Mesenchymal stem cell (in vitro differentiated cells and primary cell): ENCODE measurements around the gene CALB2.

ENCODE experiments used
- DNase-seq: peaks from one replicate; pipeline ENCODE4 v3.0.0-alpha.2; 2013
- H2AFZ ChIP-seq: one replicate; pipeline ENCODE4 v1.6.1; 2013; ENCODE audit warnings: low read depth, mild to moderate bottlenecking, control low read depth, inconsistent platforms, low read length, moderate library complexity
- H2AK5ac ChIP-seq: 2 replicates; pipeline ENCODE4 v1.6.1; 2013; ENCODE audit warnings: low read length, moderate library complexity, mild to moderate bottlenecking, inconsistent platforms; ENCODE audit not compliant: severe bottlenecking
- H2BK120ac ChIP-seq: one replicate; pipeline ENCODE4 v1.6.1; 2013; ENCODE audit warnings: low read depth, mild to moderate bottlenecking, inconsistent platforms, low read length, moderate library complexity
- H2BK12ac ChIP-seq, 2 experiments: one replicate each; pipeline ENCODE4 v1.6.1; 2013; ENCODE audit warnings: inconsistent platforms in 2 of 2, low read length in 2 of 2, mild to moderate bottlenecking in 2 of 2, moderate library complexity in 2 of 2, control low read depth in 1 of 2
- H2BK15ac ChIP-seq: one replicate; pipeline ENCODE4 v1.6.1; 2013; ENCODE audit warnings: mild to moderate bottlenecking, low read depth, inconsistent platforms; ENCODE audit not compliant: poor library complexity, severe bottlenecking
- H2BK5ac ChIP-seq: 2 replicates; pipeline ENCODE4 v1.6.1; 2013; ENCODE audit warnings: low read depth, mild to moderate bottlenecking, low read length, control low read depth, inconsistent platforms; ENCODE audit not compliant: poor library complexity, severe bottlenecking
- H3K14ac ChIP-seq, 2 experiments: one replicate each; pipeline ENCODE4 v1.6.1; 2013; ENCODE audit warnings: inconsistent platforms in 2 of 2, low read length in 2 of 2, control low read depth in 1 of 2, mild to moderate bottlenecking in 1 of 2, moderate library complexity in 1 of 2
- H3K18ac ChIP-seq, 2 experiments: one replicate each; pipeline ENCODE4 v1.6.1; 2013; ENCODE audit warnings: inconsistent platforms in 2 of 2, low read length in 2 of 2, control low read depth in 1 of 2, low read depth in 1 of 2, mild to moderate bottlenecking in 1 of 2
- H3K23ac ChIP-seq, 2 experiments: one replicate each; pipeline ENCODE4 v1.6.1; 2013; ENCODE audit warnings: inconsistent platforms in 2 of 2, low read length in 2 of 2, mild to moderate bottlenecking in 2 of 2, moderate library complexity in 2 of 2, control low read depth in 1 of 2
- H3K27ac ChIP-seq: 2 replicates; pipeline ENCODE4 v1.5.1; 2013; ENCODE audit warnings: mild to moderate bottlenecking, moderate library complexity, low read length, control low read depth, inconsistent platforms; ENCODE audit not compliant: poor library complexity, severe bottlenecking
- H3K27me3 ChIP-seq, 2 experiments: 2 replicates each; pipeline versions ENCODE4 v1.6.1 to v1.7.0; 2013; ENCODE audit warnings: low read length in 2 of 2, mild to moderate bottlenecking in 2 of 2, moderate library complexity in 2 of 2, control low read depth in 1 of 2, inconsistent platforms in 1 of 2; ENCODE audit not compliant: control insufficient read depth in 1 of 2, insufficient read depth in 1 of 2
- H3K36me3 ChIP-seq, 2 experiments: 2 replicates each; pipeline versions ENCODE4 v1.6.1 to v1.7.0; 2013; ENCODE audit warnings: low read length in 2 of 2, control low read depth in 1 of 2, inconsistent platforms in 1 of 2, low read depth in 1 of 2, mild to moderate bottlenecking in 1 of 2; ENCODE audit not compliant: insufficient read depth in 2 of 2, control insufficient read depth in 1 of 2
- H3K4ac ChIP-seq, 2 experiments: one replicate each; pipeline ENCODE4 v1.6.1; 2013; ENCODE audit warnings: inconsistent platforms in 2 of 2, low read length in 2 of 2, mild to moderate bottlenecking in 2 of 2, moderate library complexity in 2 of 2, control low read depth in 1 of 2, low read depth in 1 of 2
- H3K4me1 ChIP-seq: 2 replicates; pipeline ENCODE4 v1.6.1; 2013; ENCODE audit warnings: low read depth, low read length, control low read depth; ENCODE audit not compliant: control insufficient read depth, insufficient read depth
- H3K4me2 ChIP-seq: 2 replicates; pipeline ENCODE4 v1.6.1; 2013; ENCODE audit warnings: low read length, mild to moderate bottlenecking, inconsistent platforms; ENCODE audit not compliant: poor library complexity, severe bottlenecking
- H3K4me3 ChIP-seq, 2 experiments: 2 replicates each; pipeline versions ENCODE4 v1.5.1 to v1.7.0; 2013; ENCODE audit warnings: low read length in 2 of 2, mild to moderate bottlenecking in 2 of 2, control low read depth in 1 of 2, low read depth in 1 of 2; ENCODE audit not compliant: insufficient read depth in 1 of 2
- H3K79me1 ChIP-seq: replicated peaks from 2 replicates; pipeline ENCODE4 v1.6.1; 2013; ENCODE audit warnings: mild to moderate bottlenecking, control low read depth, low read length, inconsistent platforms; ENCODE audit not compliant: poor library complexity, severe bottlenecking
- H3K9ac ChIP-seq: 2 replicates; pipeline ENCODE4 v1.7.0; 2013; ENCODE audit warnings: mild to moderate bottlenecking, low read length, moderate library complexity
- H3K9me3 ChIP-seq: 2 replicates; pipeline ENCODE4 v1.7.0; 2013; ENCODE audit warnings: mild to moderate bottlenecking, low read length; ENCODE audit not compliant: control insufficient read depth
- H4K8ac ChIP-seq: one replicate; pipeline ENCODE4 v1.6.1; 2013; ENCODE audit warnings: inconsistent platforms, mild to moderate bottlenecking, low read length, moderate library complexity
- H4K91ac ChIP-seq: one replicate; pipeline ENCODE4 v1.6.1; 2013; ENCODE audit warnings: mild to moderate bottlenecking, low read length, inconsistent platforms
- WGBS: methylation state at CpG from one replicate; pipeline ENCODE4 v1.1.7; 2013; ENCODE audit warnings: mixed read lengths; 5-methylcytosine and 5-hydroxymethylcytosine counted together

The CALB2 gene

DNA sequence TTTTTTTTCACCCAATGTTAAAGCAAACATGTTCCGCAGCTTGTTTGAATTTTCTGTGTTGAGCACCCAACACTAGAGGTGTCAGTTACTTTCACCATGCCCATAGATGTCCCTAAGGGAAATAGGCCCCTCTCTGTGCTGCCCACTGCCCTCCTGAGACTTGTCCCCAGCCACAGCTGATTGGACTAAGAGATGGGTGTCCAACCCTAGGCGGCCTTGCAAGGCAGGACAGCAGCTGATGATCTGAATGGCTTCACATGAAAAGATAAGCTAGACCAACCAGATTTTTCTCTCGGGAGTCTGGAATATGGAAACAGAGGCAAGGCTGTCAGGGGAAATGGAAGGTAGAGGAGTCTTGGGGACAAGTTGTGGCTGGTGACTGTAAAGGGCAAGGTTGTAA, 6.1 kb upstream of the CALB2 start:
- H3K27me3 ChIP-seq = peaks cover 31 to 56% of the 10 kb centered on the region in 2 experiments
- H3K9ac ChIP-seq = no peak overlapping the region
- H2BK12ac ChIP-seq = no peak overlapping the region
- WGBS = 90% methylated on average over 3 of the region's 3 CpGs
- no peaks in the 10 kb centered on the region for H3K36me3 ChIP-seq
- no peak for DNase-seq
- no peak overlapping the region for H2AFZ ChIP-seq
- no peak overlapping the region for H2BK120ac ChIP-seq
- no peaks in the 10 kb centered on the region for H3K79me1 ChIP-seq
- no peak overlapping the region for H4K91ac ChIP-seq
- H4K8ac ChIP-seq = no peak overlapping the region
- H3K4ac ChIP-seq = no peak overlapping the region
- no peak overlapping the region for H3K23ac ChIP-seq
- no peak overlapping the region for H2AK5ac ChIP-seq
- H3K4me1 ChIP-seq = no peaks in the 10 kb centered on the region
- no peak overlapping the region for H3K4me3 ChIP-seq
- no peak overlapping the region for H2BK5ac ChIP-seq
- H3K27ac ChIP-seq = no peak overlapping the region
- H3K18ac ChIP-seq = no peak overlapping the region
- no peak overlapping the region for H3K14ac ChIP-seq
- peaks cover 3% of the 10 kb centered on the region for H3K9me3 ChIP-seq
- H2BK15ac ChIP-seq = no peak overlapping the region
- H3K4me2 ChIP-seq = no peak overlapping the region

DNA sequence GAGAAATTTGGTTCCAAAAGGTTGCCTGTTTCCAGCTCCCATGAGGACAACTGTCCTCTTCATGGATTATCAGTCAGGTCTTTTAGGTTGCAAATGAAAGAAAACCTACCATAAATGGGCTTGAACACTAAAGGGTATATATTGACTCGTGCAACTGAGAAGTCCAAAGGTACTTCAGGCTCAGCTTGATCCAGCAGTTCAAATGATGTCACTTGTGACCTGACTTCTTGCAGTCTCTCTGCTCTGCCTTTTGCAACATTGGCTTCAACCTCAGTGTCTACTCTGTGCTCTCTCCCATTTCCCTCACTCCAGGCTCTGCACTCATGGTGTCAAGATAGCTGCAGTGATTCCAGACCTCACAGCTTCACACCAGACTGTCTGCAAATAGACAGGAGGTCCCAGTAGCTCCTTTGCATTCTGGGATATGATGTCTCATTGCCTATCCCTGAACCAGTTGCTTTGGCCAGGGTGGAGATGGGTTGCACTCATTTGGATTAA, 5.5 kb upstream of the CALB2 start:
- no peak overlapping the region for H2BK120ac ChIP-seq
- peaks cover 3% of the 10 kb centered on the region for H3K9me3 ChIP-seq
- no peak overlapping the region for H2AK5ac ChIP-seq

GRCh38 chr16:71353736-71354135, 4.8 kb upstream of the CALB2 start:
- Histone ChIP-seq H3K9ac (no peak overlapping the region), H3K9me3 (peaks cover 3% of the 10 kb centered on the region), H3K4ac (no peak overlapping the region), H3K36me3 (no peaks in the 10 kb centered on the region), H4K8ac (no peak overlapping the region), H3K4me3 (no peak overlapping the region), H2AK5ac (no peak overlapping the region), H3K14ac (no peak overlapping the region), H2BK12ac (no peak overlapping the region), H3K79me1 (no peaks in the 10 kb centered on the region), H3K4me1 (peaks cover 4% of the 10 kb centered on the region), H3K4me2 (no peak overlapping the region), H3K27ac (no peak overlapping the region), H2AFZ (no peak overlapping the region), H2BK15ac (no peak overlapping the region), H3K27me3 (peaks cover 33 to 65% of the 10 kb centered on the region in 2 experiments), H3K18ac (no peak overlapping the region), H3K23ac (no peak overlapping the region), H4K91ac (no peak overlapping the region), H2BK120ac (no peak overlapping the region), H2BK5ac (no peak overlapping the region)
- WGBS = 76% methylated on average over 5 of the region's 5 CpGs
- no peak for DNase-seq

More for the DNA sequence above, 5.5 kb upstream of the CALB2 start:
- no peaks in the 10 kb centered on the region for H3K36me3 ChIP-seq
- H3K27me3 ChIP-seq = peaks cover 33 to 62% of the 10 kb centered on the region in 2 experiments
- no peak overlapping the region for H3K18ac ChIP-seq
- H2AFZ ChIP-seq = no peak overlapping the region
- 47% methylated on average over 1 of the region's 1 CpG for WGBS
- H3K79me1 ChIP-seq = no peaks in the 10 kb centered on the region
- H3K23ac ChIP-seq = no peak overlapping the region
- no peak overlapping the region for H3K4me2 ChIP-seq
- H2BK15ac ChIP-seq = no peak overlapping the region
- no peak overlapping the region for H3K14ac ChIP-seq
- no peak overlapping the region for H4K8ac ChIP-seq
- no peak overlapping the region for H3K9ac ChIP-seq
- no peak overlapping the region for H3K4ac ChIP-seq
- no peak overlapping the region for H3K27ac ChIP-seq
- H3K4me1 ChIP-seq = peaks cover 2% of the 10 kb centered on the region
- DNase-seq = no peak
- H2BK12ac ChIP-seq = no peak overlapping the region
- H3K4me3 ChIP-seq = no peak overlapping the region
- no peak overlapping the region for H2BK5ac ChIP-seq
- H4K91ac ChIP-seq = no peak overlapping the region

DNA sequence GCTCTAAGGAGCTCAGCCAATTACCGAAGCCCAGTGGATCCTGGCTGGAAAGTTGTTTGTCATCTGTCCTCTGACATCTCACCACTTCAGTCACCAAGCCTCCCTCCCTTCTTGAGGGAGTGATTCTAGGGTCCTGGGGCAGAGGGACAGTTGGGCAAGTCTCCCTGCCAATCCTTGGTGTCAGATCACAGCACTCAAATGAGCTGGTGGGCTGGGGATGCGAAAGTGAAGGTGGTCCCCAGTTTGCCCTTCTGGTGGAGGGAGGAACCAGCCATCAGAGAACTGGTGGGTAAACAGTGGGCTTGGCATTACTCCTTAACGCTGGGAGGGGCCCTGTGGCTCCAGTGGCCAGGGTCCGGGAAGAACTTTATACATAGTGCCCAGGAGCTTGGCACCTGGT, 4.4 kb upstream of the CALB2 start:
- Histone ChIP-seq H3K79me1 (no peaks in the 10 kb centered on the region), H3K23ac (no peak overlapping the region), H2AK5ac (no peak overlapping the region), H2BK120ac (no peak overlapping the region), H3K27me3 (peaks cover 36 to 69% of the 10 kb centered on the region in 2 experiments), H2BK15ac (no peak overlapping the region), H3K4me2 (no peak overlapping the region), H3K36me3 (no peaks in the 10 kb centered on the region), H2BK5ac (no peak overlapping the region), H3K4ac (no peak overlapping the region), H3K4me1 (peaks cover 5% of the 10 kb centered on the region), H3K14ac (no peak overlapping the region), H4K8ac (no peak overlapping the region), H4K91ac (no peak overlapping the region), H3K9ac (no peak overlapping the region), H3K27ac (no peak overlapping the region), H2BK12ac (no peak overlapping the region), H3K18ac (no peak overlapping the region), H2AFZ (no peak overlapping the region), H3K4me3 (no peak overlapping the region), H3K9me3 (peaks cover 3% of the 10 kb centered on the region)
- WGBS = 79% methylated on average over 3 of the region's 4 CpGs
- no peak for DNase-seq
